PFSK-1 (cell line): ENCODE measurements around the gene NEK5.

Source experiments
- FOXP2 ChIP-seq: optimal IDR thresholded peaks from 2 replicates; pipeline ENCODE3; 2011; ENCODE audit warnings: borderline replicate concordance, control low read depth, inconsistent platforms; ENCODE audit not compliant: insufficient read depth; ENCODE audit errors: extremely low read length, extremely low read depth
- POLR2AphosphoS5 ChIP-seq: IDR thresholded peaks from 2 replicates; pipeline ENCODE4 v1.6.1; 2012; ENCODE audit warnings: low read depth, mild to moderate bottlenecking, control low read depth, low read length, moderate library complexity
- SIN3A ChIP-seq: IDR thresholded peaks from 2 replicates; pipeline ENCODE4 v1.6.1; 2012; ENCODE audit warnings: mild to moderate bottlenecking, low read length, moderate library complexity, borderline replicate concordance; ENCODE audit not compliant: insufficient read depth
- TAF1 ChIP-seq: IDR thresholded peaks from 2 replicates; pipeline ENCODE4 v1.6.1; 2012; ENCODE audit warnings: low read length, control low read depth, borderline replicate concordance; ENCODE audit not compliant: insufficient read depth
- TF ChIP-seq, protein P1 (sequence below), 2 experiments: IDR thresholded peaks; 2 replicates each; pipeline versions ENCODE4 v1.6.1 to v1.8.0; 2011 to 2012; ENCODE audit warnings: low read depth in 2 of 2, low read length in 2 of 2, control low read depth in 1 of 2, inconsistent platforms in 1 of 2, mild to moderate bottlenecking in 1 of 2, moderate library complexity in 1 of 2; ENCODE audit not compliant: insufficient read depth in 1 of 2

The NEK5 gene

DNA sequence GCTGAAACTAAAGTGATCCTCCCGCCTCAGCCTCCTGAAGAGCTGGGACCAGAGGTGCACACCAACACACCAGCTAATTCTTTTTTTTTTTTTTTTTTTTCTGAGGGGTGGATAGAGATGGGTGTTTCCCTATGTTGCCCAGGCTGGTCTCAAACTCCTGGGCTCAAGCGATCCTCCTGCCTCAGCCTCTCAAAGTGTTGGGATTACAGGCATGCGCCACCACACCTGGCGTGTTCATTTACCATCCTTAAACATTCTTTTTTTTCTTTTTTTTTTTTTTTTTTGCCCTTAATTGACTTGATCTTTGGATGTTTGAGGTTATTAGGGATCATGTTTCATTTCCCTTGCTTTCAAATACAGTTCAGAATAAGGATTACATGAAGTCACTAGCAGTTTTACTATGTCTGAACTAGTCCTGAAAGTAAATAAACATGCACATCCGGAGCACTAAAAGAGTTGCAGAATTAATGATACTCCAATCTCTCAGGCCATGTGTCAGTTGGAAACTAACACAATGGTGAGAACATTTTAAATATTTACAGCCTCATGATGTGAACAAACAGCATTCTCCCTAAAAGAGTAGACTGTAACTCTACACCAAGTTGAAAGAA is 94.2 kb downstream of the NEK5 start:
- TF ChIP-seq POLR2AphosphoS5 (no peak), FOXP2 (no peak), SIN3A (no peak), TAF1 (no peak)
- TF ChIP-seq, protein P1, sequence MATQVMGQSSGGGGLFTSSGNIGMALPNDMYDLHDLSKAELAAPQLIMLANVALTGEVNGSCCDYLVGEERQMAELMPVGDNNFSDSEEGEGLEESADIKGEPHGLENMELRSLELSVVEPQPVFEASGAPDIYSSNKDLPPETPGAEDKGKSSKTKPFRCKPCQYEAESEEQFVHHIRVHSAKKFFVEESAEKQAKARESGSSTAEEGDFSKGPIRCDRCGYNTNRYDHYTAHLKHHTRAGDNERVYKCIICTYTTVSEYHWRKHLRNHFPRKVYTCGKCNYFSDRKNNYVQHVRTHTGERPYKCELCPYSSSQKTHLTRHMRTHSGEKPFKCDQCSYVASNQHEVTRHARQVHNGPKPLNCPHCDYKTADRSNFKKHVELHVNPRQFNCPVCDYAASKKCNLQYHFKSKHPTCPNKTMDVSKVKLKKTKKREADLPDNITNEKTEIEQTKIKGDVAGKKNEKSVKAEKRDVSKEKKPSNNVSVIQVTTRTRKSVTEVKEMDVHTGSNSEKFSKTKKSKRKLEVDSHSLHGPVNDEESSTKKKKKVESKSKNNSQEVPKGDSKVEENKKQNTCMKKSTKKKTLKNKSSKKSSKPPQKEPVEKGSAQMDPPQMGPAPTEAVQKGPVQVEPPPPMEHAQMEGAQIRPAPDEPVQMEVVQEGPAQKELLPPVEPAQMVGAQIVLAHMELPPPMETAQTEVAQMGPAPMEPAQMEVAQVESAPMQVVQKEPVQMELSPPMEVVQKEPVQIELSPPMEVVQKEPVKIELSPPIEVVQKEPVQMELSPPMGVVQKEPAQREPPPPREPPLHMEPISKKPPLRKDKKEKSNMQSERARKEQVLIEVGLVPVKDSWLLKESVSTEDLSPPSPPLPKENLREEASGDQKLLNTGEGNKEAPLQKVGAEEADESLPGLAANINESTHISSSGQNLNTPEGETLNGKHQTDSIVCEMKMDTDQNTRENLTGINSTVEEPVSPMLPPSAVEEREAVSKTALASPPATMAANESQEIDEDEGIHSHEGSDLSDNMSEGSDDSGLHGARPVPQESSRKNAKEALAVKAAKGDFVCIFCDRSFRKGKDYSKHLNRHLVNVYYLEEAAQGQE (IDR thresholded peaks at IDR 0.05; ENCODE audit: insufficient read depth in 1 of 2, low read depth in 2 of 2, low read length in 2 of 2) = no peak

DNA sequence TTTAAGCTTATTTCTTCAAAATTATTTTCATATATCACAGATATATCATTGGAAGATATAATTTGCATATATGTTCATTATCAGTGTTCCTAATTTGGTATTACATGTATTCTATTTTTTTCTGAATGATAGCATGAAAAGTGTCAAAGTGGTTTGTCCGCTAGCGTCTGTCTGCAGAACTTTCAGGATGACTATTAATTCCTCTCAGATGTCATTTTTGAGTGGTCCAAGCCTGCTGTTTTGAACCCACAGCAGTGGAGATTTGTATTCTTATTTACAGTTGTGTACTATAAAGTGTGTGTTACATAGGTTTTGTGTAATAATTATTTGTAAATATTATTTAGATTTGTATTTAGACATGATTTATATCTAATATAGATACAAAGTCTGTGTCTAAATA is 95.8 kb downstream of the NEK5 start:
- TF ChIP-seq, protein P1 (IDR thresholded peaks at IDR 0.05; ENCODE audit: insufficient read depth in 1 of 2, low read depth in 2 of 2, low read length in 2 of 2) = no peak
- TF ChIP-seq FOXP2 = no peak
- no peak for TF ChIP-seq TAF1
- TF ChIP-seq SIN3A = no peak
- TF ChIP-seq POLR2AphosphoS5 = no peak

DNA sequence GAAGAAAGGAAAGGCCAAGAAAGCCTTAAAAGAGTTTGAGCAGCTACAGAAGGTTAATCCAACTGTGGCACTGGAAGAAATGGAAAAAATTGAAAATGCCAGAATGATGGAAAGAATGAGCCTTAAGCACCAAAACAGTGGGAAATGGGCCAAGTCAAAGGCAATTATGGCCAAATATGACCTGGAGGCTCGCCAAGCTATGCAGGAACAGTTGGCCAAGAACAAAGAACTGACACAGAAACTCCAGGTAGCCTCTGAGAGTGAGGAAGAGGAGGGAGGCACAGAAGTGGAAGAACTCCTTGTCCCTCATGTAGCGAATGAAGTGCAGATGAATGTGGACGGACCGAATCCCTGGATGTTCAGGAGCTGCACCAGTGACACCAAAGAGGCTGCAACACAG is 99.3 kb downstream of the NEK5 start:
- TF ChIP-seq FOXP2 (no peak), SIN3A (no peak), POLR2AphosphoS5 (no peak), TAF1 (no peak)
- TF ChIP-seq, protein P1 (IDR thresholded peaks at IDR 0.05; ENCODE audit: insufficient read depth in 1 of 2, low read depth in 2 of 2, low read length in 2 of 2) = no peak

DNA sequence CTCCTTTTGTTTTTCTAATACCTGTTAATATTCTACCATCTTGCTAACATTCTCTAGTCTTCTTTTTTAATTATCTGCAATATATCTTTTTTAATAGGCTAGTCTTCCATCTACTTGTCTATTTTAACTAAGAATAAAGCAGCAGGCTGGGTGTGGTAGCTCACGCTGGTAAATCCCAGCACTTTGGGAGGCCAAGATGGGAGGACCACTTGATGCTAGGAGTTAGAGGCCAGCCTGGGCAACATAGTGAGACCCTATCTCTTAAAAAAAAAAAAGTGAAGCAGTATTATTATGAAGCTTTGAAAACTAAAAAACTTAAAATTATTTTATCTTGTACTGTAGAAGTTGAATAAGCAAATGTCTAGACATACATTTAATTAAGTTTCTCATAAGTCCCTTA is 101.0 kb downstream of the NEK5 start:
- TF ChIP-seq FOXP2 = no peak
- no peak for TF ChIP-seq SIN3A
- TF ChIP-seq TAF1 = no peak

DNA sequence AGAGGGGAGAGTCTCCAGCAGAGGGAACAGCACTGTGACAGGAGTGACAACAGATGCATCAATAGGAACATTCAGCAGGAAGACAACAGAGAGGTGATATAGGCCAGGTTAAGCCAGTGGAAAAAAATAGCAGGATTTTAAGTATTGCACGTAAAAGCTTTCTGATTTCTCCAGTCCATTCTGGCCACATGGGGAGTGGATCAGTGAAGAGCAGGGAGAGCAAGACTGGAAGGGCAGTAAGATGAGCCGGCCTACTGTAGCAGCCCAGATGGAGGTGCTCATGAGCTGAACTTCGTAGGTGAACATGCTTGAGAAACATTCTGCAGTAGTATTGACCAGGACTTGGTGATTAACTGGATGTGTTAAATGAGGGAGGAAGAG is 102.6 kb downstream of the NEK5 start:
- TF ChIP-seq SIN3A (no peak), FOXP2 (no peak), TAF1 (no peak), POLR2AphosphoS5 (no peak)
- TF ChIP-seq, protein P1 (IDR thresholded peaks at IDR 0.05; ENCODE audit: insufficient read depth in 1 of 2, low read depth in 2 of 2, low read length in 2 of 2) = no peak
